OCI-LY7 (cell line): ENCODE measurements around the gene MAPT. TPM values are rescaled to one million over a fixed set of nuclear protein-coding genes. Genes with fewer than 3 reads are reported as not detected.

Experiments
- BruUV-seq: library from RNA; stranded (reverse); fragments of 400-500 nt; replicated peaks from 2 replicates; lab custom pipeline; 2021; lab: Mats Ljungman, UMichigan
- CTCF ChIA-PET: fragments of 300-600 bp; sonication (Branson Sonifier 250); formaldehyde crosslinking; loops from one replicate; lab custom pipeline; 2022; ENCODE audit warnings: antibody characterized with exemption; ENCODE audit not compliant: unreplicated experiment; lab: Charles Lee
- POLR2A ChIA-PET: fragments of 300-600 bp; sonication (Branson Sonifier 250); formaldehyde crosslinking; loops from one replicate; lab custom pipeline; 2022; ENCODE audit warnings: antibody characterized with exemption; lab: Charles Lee
- DNase-seq: peaks from one replicate; pipeline ENCODE4 v3.0.0-alpha.2; 2015; ENCODE audit warnings: low spot score
- H2AFZ ChIP-seq: fragments of 200-600 bp; sonication (generic), shearing (Covaris generic); 2 replicates; pipeline ENCODE4 v1.6.1; 2014; ENCODE audit warnings: mild to moderate bottlenecking, antibody characterized with exemption, low read length, moderate library complexity
- H3K27ac ChIP-seq: fragments of 200-600 bp; sonication (generic); 2 replicates; pipeline ENCODE4 v1.5.1; 2014; ENCODE audit warnings: mixed run types, low read depth, mild to moderate bottlenecking, moderate library complexity, low read length, inconsistent platforms; ENCODE audit not compliant: poor library complexity, severe bottlenecking
- H3K36me3 ChIP-seq: fragments of 200-600 bp; sonication (generic); 2 replicates; pipeline ENCODE4 v1.6.1; 2014; ENCODE audit warnings: mild to moderate bottlenecking, antibody characterized with exemption, low read length, moderate library complexity, mixed read lengths; ENCODE audit not compliant: insufficient read depth
- H3K4me1 ChIP-seq: fragments of 200-600 bp; sonication (generic); 2 replicates; pipeline ENCODE4 v1.5.1; 2014; ENCODE audit warnings: mild to moderate bottlenecking, low read length; ENCODE audit not compliant: insufficient read depth, poor library complexity, severe bottlenecking
- H3K4me2 ChIP-seq: fragments of 200-600 bp; sonication (generic); 2 replicates; pipeline ENCODE4 v1.6.1; 2014; ENCODE audit warnings: mild to moderate bottlenecking, low read length
- H3K4me3 ChIP-seq: fragments of 200-600 bp; sonication (generic); 2 replicates; pipeline ENCODE4 v1.5.1; 2014; ENCODE audit warnings: mild to moderate bottlenecking, low read depth, low read length; ENCODE audit not compliant: poor library complexity, severe bottlenecking
- H3K79me2 ChIP-seq: fragments of 200-600 bp; sonication (generic); 2 replicates; pipeline ENCODE4 v1.6.1; 2016; ENCODE audit warnings: low read depth, mild to moderate bottlenecking, low read length, moderate library complexity, mixed read lengths; ENCODE audit not compliant: insufficient read depth
- H3K9me2 ChIP-seq: fragments of 200-600 bp; sonication (generic); 2 replicates; pipeline ENCODE4 v1.6.1; 2016; ENCODE audit warnings: mild to moderate bottlenecking, low read length, mixed read lengths; ENCODE audit not compliant: insufficient read depth
- H3K9me3 ChIP-seq: fragments of 200-600 bp; sonication (generic); 2 replicates; pipeline ENCODE4 v1.6.1; 2014; ENCODE audit warnings: mild to moderate bottlenecking, mixed run types, low read length, mixed read lengths
- H4K20me1 ChIP-seq: fragments of 200-600 bp; sonication (generic); 2 replicates; pipeline ENCODE4 v1.6.1; 2014; ENCODE audit warnings: mild to moderate bottlenecking, antibody characterized with exemption, low read length, moderate library complexity, mixed read lengths; ENCODE audit not compliant: insufficient read depth
- EZH2phosphoT487 ChIP-seq: fragments of 200-600 bp; sonication (generic); IDR thresholded peaks from 2 replicates; pipeline ENCODE4 v1.6.1; 2018; ENCODE audit warnings: low read depth, borderline replicate concordance, mild to moderate bottlenecking, mixed run types, antibody characterized with exemption, low read length, moderate library complexity, mixed read lengths
- intact Hi-C: fragments of 100-400 bp; cut with micrococcal nuclease; formaldehyde crosslinking; loops from one replicate; pipeline ENCODE4 v1.10.0; 2022; ENCODE audit not compliant: unreplicated experiment
- total RNA-seq, 2 experiments: library from RNA; depleted of rRNA in 1 of 2; stranded (reverse); fragments of >200 nt in 1 of 2; shearing (Covaris generic) in 1 of 2; gene quantifications; 2 replicates each; pipeline ENCODE4 v1.2.3, GENCODE V29; 2014 to 2022
- TF ChIP-seq, protein P1 (sequence below): fragments of 200-600 bp; sonication (generic); conservative IDR thresholded peaks from 2 replicates; pipeline ENCODE4 v1.5.1; 2014; ENCODE audit warnings: mild to moderate bottlenecking, antibody characterized with exemption, low read length, moderate library complexity, mixed read lengths

The MAPT gene
- total RNA-seq, 2 experiments from 2014 or later, result 0.44 TPM; not detected in 1

DNA sequence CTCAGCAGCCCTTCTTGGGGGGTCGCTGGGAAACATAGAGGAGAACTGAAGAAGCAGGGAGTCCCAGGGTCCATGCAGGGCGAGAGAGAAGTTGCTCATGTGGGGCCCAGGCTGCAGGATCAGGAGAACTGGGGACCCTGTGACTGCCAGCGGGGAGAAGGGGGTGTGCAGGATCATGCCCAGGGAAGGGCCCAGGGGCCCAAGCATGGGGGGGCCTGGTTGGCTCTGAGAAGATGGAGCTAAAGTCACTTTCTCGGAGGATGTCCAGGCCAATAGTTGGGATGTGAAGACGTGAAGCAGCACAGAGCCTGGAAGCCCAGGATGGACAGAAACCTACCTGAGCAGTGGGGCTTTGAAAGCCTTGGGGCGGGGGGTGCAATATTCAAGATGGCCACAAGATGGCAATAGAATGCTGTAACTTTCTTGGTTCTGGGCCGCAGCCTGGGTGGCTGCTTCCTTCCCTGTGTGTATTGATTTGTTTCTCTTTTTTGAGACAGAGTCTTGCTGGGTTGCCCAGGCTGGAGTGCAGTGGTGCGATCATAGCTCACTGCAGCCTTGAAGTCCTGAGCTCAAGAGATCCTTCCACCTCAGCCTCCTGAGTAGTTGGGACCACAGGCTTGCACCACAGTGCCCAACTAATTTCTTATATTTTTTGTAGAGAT lies 108.1 kb downstream of the MAPT start:
- Histone ChIP-seq H3K4me2 (no peak overlapping the region), H3K4me3 (no peak overlapping the region), H3K9me2 (no peaks in the 10 kb centered on the region), H4K20me1 (no peaks in the 10 kb centered on the region), H3K4me1 (no peaks in the 10 kb centered on the region), H3K9me3 (no peaks in the 10 kb centered on the region), H3K79me2 (no peaks in the 10 kb centered on the region), H3K27ac (no peak overlapping the region), H3K36me3 (no peaks in the 10 kb centered on the region), H2AFZ (peak overlapping the region; percentile 62; the same call in 1 of the 2 replicates)
- TF ChIP-seq EZH2phosphoT487, result no peak
- TF ChIP-seq, protein P1, sequence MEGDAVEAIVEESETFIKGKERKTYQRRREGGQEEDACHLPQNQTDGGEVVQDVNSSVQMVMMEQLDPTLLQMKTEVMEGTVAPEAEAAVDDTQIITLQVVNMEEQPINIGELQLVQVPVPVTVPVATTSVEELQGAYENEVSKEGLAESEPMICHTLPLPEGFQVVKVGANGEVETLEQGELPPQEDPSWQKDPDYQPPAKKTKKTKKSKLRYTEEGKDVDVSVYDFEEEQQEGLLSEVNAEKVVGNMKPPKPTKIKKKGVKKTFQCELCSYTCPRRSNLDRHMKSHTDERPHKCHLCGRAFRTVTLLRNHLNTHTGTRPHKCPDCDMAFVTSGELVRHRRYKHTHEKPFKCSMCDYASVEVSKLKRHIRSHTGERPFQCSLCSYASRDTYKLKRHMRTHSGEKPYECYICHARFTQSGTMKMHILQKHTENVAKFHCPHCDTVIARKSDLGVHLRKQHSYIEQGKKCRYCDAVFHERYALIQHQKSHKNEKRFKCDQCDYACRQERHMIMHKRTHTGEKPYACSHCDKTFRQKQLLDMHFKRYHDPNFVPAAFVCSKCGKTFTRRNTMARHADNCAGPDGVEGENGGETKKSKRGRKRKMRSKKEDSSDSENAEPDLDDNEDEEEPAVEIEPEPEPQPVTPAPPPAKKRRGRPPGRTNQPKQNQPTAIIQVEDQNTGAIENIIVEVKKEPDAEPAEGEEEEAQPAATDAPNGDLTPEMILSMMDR, result peak; percentile 86
- POLR2A ChIA-PET, result no interaction called here
- CTCF ChIA-PET, result no interaction called here
- no TSS peak for BruUV-seq
- DNase-seq, result peak; percentile 73
- intact Hi-C loops, result loop anchor here (2.0 kb wide), 1 partner anchor 210 kb away; no protein-coding TSS in a partner anchor

DNA sequence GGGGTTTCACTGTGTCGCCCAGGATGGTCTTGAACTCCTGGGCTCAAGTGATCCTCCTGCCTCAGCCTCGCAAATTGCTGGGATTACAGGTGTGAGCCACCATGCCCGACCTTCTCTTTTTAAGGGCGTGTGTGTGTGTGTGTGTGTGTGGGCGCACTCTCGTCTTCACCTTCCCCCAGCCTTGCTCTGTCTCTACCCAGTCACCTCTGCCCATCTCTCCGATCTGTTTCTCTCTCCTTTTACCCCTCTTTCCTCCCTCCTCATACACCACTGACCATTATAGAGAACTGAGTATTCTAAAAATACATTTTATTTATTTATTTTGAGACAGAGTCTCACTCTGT lies 108.6 kb downstream of the MAPT start:
- no TSS peak for BruUV-seq
- intact Hi-C loops, result loop anchor here (2.0 kb wide), 1 partner anchor 210 kb away; no protein-coding TSS in a partner anchor
- Histone ChIP-seq H4K20me1 (no peaks in the 10 kb centered on the region), H3K9me3 (no peaks in the 10 kb centered on the region), H3K79me2 (no peaks in the 10 kb centered on the region), H3K4me3 (no peak overlapping the region), H3K9me2 (no peaks in the 10 kb centered on the region), H3K4me1 (no peaks in the 10 kb centered on the region), H3K4me2 (no peak overlapping the region), H3K27ac (no peak overlapping the region), H3K36me3 (no peaks in the 10 kb centered on the region), H2AFZ (peak overlapping the region; percentile 62; the same call in 1 of the 2 replicates)
- TF ChIP-seq, protein P1, result no peak
- TF ChIP-seq EZH2phosphoT487, result no peak
- DNase-seq, result no peak
- ChIA-PET POLR2A (no interaction called here), CTCF (no interaction called here)
